IMR-90 (cell line): ENCODE measurements around the gene SAAL1.

Experiments
- BHLHE40 ChIP-seq: fragments of 150-350 bp; IDR thresholded peaks from 2 replicates; pipeline ENCODE4 v1.6.1; 2016; ENCODE audit warnings: mild to moderate bottlenecking, low read depth, low read length
- CEBPB ChIP-seq: IDR thresholded peaks from 2 replicates; pipeline ENCODE4 v1.6.1; 2012; ENCODE audit warnings: low read depth, low read length, improper control_type of control experiment
- CHD1 ChIP-seq: IDR thresholded peaks from 2 replicates; pipeline ENCODE4 v1.6.1; 2012; ENCODE audit warnings: low read depth, low read length, improper control_type of control experiment
- CTCF ChIP-seq: conservative IDR thresholded peaks from 2 replicates; pipeline ENCODE4 v1.5.1; 2012; ENCODE audit warnings: mild to moderate bottlenecking, low read depth, low read length, improper control_type of control experiment
- FOS ChIP-seq: fragments of 150-350 bp; IDR thresholded peaks from 2 replicates; pipeline ENCODE4 v1.6.1; 2016; ENCODE audit warnings: low read depth, low read length
- MAFK ChIP-seq: IDR thresholded peaks from 2 replicates; pipeline ENCODE4 v1.6.1; 2012; ENCODE audit warnings: low read depth, low read length, improper control_type of control experiment
- MAZ ChIP-seq: IDR thresholded peaks from 2 replicates; pipeline ENCODE4 v1.6.1; 2012; ENCODE audit warnings: low read depth, mild to moderate bottlenecking, low read length, improper control_type of control experiment, moderate library complexity, borderline replicate concordance
- MXI1 ChIP-seq: IDR thresholded peaks from 2 replicates; pipeline ENCODE4 v1.6.1; 2012; ENCODE audit warnings: low read depth, mild to moderate bottlenecking, low read length, moderate library complexity, borderline replicate concordance
- POLR2A ChIP-seq: IDR thresholded peaks from 2 replicates; pipeline ENCODE4 v1.6.1; 2012; ENCODE audit warnings: mild to moderate bottlenecking, low read depth, low read length
- RAD21 ChIP-seq: IDR thresholded peaks from 2 replicates; pipeline ENCODE4 v1.6.1; 2012; ENCODE audit warnings: low read length, improper control_type of control experiment
- SMC3 ChIP-seq: fragments of 150-350 bp; IDR thresholded peaks from 2 replicates; pipeline ENCODE4 v1.6.1; 2016; ENCODE audit warnings: low read depth, mild to moderate bottlenecking, antibody characterized with exemption, low read length, moderate library complexity

GRCh38 chr11:18063125-18063524, 42.8 kb downstream of the SAAL1 start:
- TF ChIP-seq RAD21 = no peak
- no peak for TF ChIP-seq CTCF
- no peak for TF ChIP-seq MAZ
- TF ChIP-seq MXI1 = no peak
- TF ChIP-seq FOS = no peak
- no peak for TF ChIP-seq CEBPB
- TF ChIP-seq POLR2A = no peak
- TF ChIP-seq BHLHE40 = no peak
- TF ChIP-seq MAFK = no peak
- TF ChIP-seq CHD1 = no peak
- TF ChIP-seq SMC3 = no peak
